Stimulated activated naive B cell treated with anti-CD40 and anti-IgM and Interleukin-4, amounts not matched to agents 10 μg/mL and 1 μg/mL and 100 μg/mL, for 72 hours (primary cell): ENCODE results near the gene TMEM221.

Experiments used
- ATAC-seq, 2 donors: fragments of 150-1000 bp; cut with Tn5 transposase; replicated peaks; 2 replicates each; pipeline ENCODE4 v1.10.0; 2021; ENCODE audit warnings: moderate library complexity in 1 of 2
- DNase-seq: peaks from one replicate; pipeline ENCODE4 v3.0.0; 2021
- H3K27ac Mint-ChIP-seq: one replicate; pipeline ENCODE4 v1.8.0; 2022; ENCODE audit warnings: mild to moderate bottlenecking, mixed read lengths
- H3K27me3 Mint-ChIP-seq, 2 donors: one replicate each; pipeline ENCODE4 v1.8.0; 2022; ENCODE audit warnings: mixed read lengths in 2 of 2
- H3K36me3 Mint-ChIP-seq, 2 donors: one replicate each; pipeline ENCODE4 v1.8.0; 2022; ENCODE audit warnings: mixed read lengths in 2 of 2, mild to moderate bottlenecking in 1 of 2
- H3K4me1 Mint-ChIP-seq, 2 donors: one replicate each; pipeline ENCODE4 v1.8.0; 2022; ENCODE audit warnings: mixed read lengths in 2 of 2, mild to moderate bottlenecking in 1 of 2
- H3K4me3 Mint-ChIP-seq, 2 donors: one replicate each; pipeline ENCODE4 v1.8.0; 2022; ENCODE audit warnings: mild to moderate bottlenecking in 2 of 2, mixed read lengths in 2 of 2, moderate library complexity in 1 of 2
- H3K9me3 Mint-ChIP-seq, 2 donors: one replicate each; pipeline ENCODE4 v1.8.0; 2022; ENCODE audit warnings: mixed read lengths in 2 of 2, mild to moderate bottlenecking in 1 of 2

TMEM221 gene

GRCh38 chr19:17415121-17415520 lies 33.3 kb downstream of the TMEM221 start:
- H3K27ac Mint-ChIP-seq = no peak overlapping the region
- DNase-seq = no peak
- H3K27me3 Mint-ChIP-seq = no peaks in the 10 kb centered on the region
- H3K4me1 Mint-ChIP-seq = peaks cover 13 to 20% of the 10 kb centered on the region in 2 donors
- H3K4me3 Mint-ChIP-seq = no peak overlapping the region
- peaks cover 30 to 45% of the 10 kb centered on the region in 2 donors for H3K36me3 Mint-ChIP-seq
- H3K9me3 Mint-ChIP-seq = no peaks in the 10 kb centered on the region
- no peak for ATAC-seq

GRCh38 chr19:17414097-17414496 lies 34.4 kb downstream of the TMEM221 start:
- ATAC-seq (no peak), DNase-seq (no peak)
- no peaks in the 10 kb centered on the region for H3K9me3 Mint-ChIP-seq
- no peak overlapping the region for H3K27ac Mint-ChIP-seq
- H3K4me3 Mint-ChIP-seq = no peak overlapping the region
- peaks cover 30 to 45% of the 10 kb centered on the region in 2 donors for H3K36me3 Mint-ChIP-seq
- H3K27me3 Mint-ChIP-seq = no peaks in the 10 kb centered on the region
- H3K4me1 Mint-ChIP-seq = peaks cover 9 to 13% of the 10 kb centered on the region in 2 donors

GRCh38 chr19:17411801-17412200 lies 36.7 kb downstream of the TMEM221 start:
- no peak overlapping the region for H3K27ac Mint-ChIP-seq
- H3K9me3 Mint-ChIP-seq = no peaks in the 10 kb centered on the region
- ATAC-seq (no peak), DNase-seq (no peak)
- peaks cover 14 to 26% of the 10 kb centered on the region in 2 donors for H3K4me1 Mint-ChIP-seq
- H3K36me3 Mint-ChIP-seq = peaks cover 23 to 42% of the 10 kb centered on the region in 2 donors
- H3K4me3 Mint-ChIP-seq = no peak overlapping the region
- no peaks in the 10 kb centered on the region for H3K27me3 Mint-ChIP-seq

GRCh38 chr19:17409990-17410389 lies 38.5 kb downstream of the TMEM221 start:
- no peaks in the 10 kb centered on the region for H3K9me3 Mint-ChIP-seq
- no peak for ATAC-seq
- H3K27ac Mint-ChIP-seq = no peak overlapping the region
- no peak overlapping the region for H3K4me3 Mint-ChIP-seq
- H3K36me3 Mint-ChIP-seq = peaks cover 16 to 32% of the 10 kb centered on the region in 2 donors
- H3K27me3 Mint-ChIP-seq = no peaks in the 10 kb centered on the region
- peaks cover 23 to 40% of the 10 kb centered on the region in 2 donors for H3K4me1 Mint-ChIP-seq
- no peak for DNase-seq

- ATAC-seq = peak; percentile 17 to 32
- no peak for DNase-seq
- H3K36me3 Mint-ChIP-seq = peaks cover 21 to 34% of the 10 kb centered on the region in 2 donors
- H3K27ac Mint-ChIP-seq = peak overlapping the region; percentile 97
- peaks cover 31 to 46% of the 10 kb centered on the region in 2 donors for H3K4me1 Mint-ChIP-seq
- peak overlapping the region; percentile 87 to 96 for H3K4me3 Mint-ChIP-seq
- H3K9me3 Mint-ChIP-seq = no peaks in the 10 kb centered on the region
- H3K27me3 Mint-ChIP-seq = no peaks in the 10 kb centered on the region
Measured at GRCh38 chr19:17406887-17407196, 41.6 kb downstream of the TMEM221 start.

GRCh38 chr19:17406046-17406886 lies 42.2 kb downstream of the TMEM221 start:
- no peaks in the 10 kb centered on the region for H3K9me3 Mint-ChIP-seq
- DNase-seq = no peak
- H3K27ac Mint-ChIP-seq = peak overlapping the region; percentile 97
- H3K27me3 Mint-ChIP-seq = no peaks in the 10 kb centered on the region
- H3K36me3 Mint-ChIP-seq = peaks cover 21 to 34% of the 10 kb centered on the region in 2 donors
- H3K4me3 Mint-ChIP-seq = peak overlapping the region; percentile 87 to 96
- ATAC-seq = peak; percentile 1 to 3
- peaks cover 34 to 46% of the 10 kb centered on the region in 2 donors for H3K4me1 Mint-ChIP-seq

GRCh38 chr19:17405250-17406045 lies 43.0 kb downstream of the TMEM221 start, which contains the start of gene BST2:
Gene BST2 (minus strand): TSS chr19:17405630. CDS start chr19:17405575, 55 bp downstream.
- H3K4me1 Mint-ChIP-seq = peaks cover 34 to 46% of the 10 kb centered on the region in 2 donors
- DNase-seq (peak; percentile 63), ATAC-seq (peak; percentile 84 to 88)
- H3K36me3 Mint-ChIP-seq = peaks cover 24 to 37% of the 10 kb centered on the region in 2 donors
- H3K27ac Mint-ChIP-seq = peak within 1 kb of the TSS; percentile 97
- H3K27me3 Mint-ChIP-seq = no peaks in the 10 kb centered on the region
- no peaks in the 10 kb centered on the region for H3K9me3 Mint-ChIP-seq
- H3K4me3 Mint-ChIP-seq = peak within 1 kb of the TSS; percentile 87 to 96

GRCh38 chr19:17404621-17405249 lies 43.7 kb downstream of the TMEM221 start:
- no peaks in the 10 kb centered on the region for H3K27me3 Mint-ChIP-seq
- H3K4me1 Mint-ChIP-seq = peaks cover 34 to 46% of the 10 kb centered on the region in 2 donors
- H3K9me3 Mint-ChIP-seq = no peaks in the 10 kb centered on the region
- H3K4me3 Mint-ChIP-seq = peak overlapping the region; percentile 87 to 96
- ATAC-seq = peak in 1 of 2 donors; percentile 3
- no peak for DNase-seq
- peak overlapping the region; percentile 97 for H3K27ac Mint-ChIP-seq
- H3K36me3 Mint-ChIP-seq = peaks cover 25 to 38% of the 10 kb centered on the region in 2 donors

- Mint-ChIP-seq H3K4me3 (peak overlapping the region; percentile 87 to 96), H3K9me3 (no peaks in the 10 kb centered on the region), H3K27ac (peak overlapping the region; percentile 97), H3K36me3 (peaks cover 25 to 40% of the 10 kb centered on the region in 2 donors), H3K4me1 (peaks cover 34 to 46% of the 10 kb centered on the region in 2 donors), H3K27me3 (no peaks in the 10 kb centered on the region)
- ATAC-seq (no peak), DNase-seq (no peak)
Measured at GRCh38 chr19:17404015-17404414, 44.5 kb downstream of the TMEM221 start.

- Mint-ChIP-seq H3K4me3 (peak overlapping the region; percentile 87 to 96), H3K9me3 (no peaks in the 10 kb centered on the region), H3K36me3 (peaks cover 28 to 45% of the 10 kb centered on the region in 2 donors), H3K27ac (peak overlapping the region; percentile 59), H3K4me1 (peaks cover 36 to 46% of the 10 kb centered on the region in 2 donors), H3K27me3 (no peaks in the 10 kb centered on the region)
- DNase-seq (no peak), ATAC-seq (no peak)
Measured at GRCh38 chr19:17402982-17403855, 45.2 kb downstream of the TMEM221 start.

- peaks cover 27 to 31% of the 10 kb centered on the region in 2 donors for H3K4me1 Mint-ChIP-seq
- no peaks in the 10 kb centered on the region for H3K9me3 Mint-ChIP-seq
- ATAC-seq = no peak
- DNase-seq = no peak
- peak overlapping the region in 1 of 2 donors; percentile 1 for H3K4me3 Mint-ChIP-seq
- H3K27ac Mint-ChIP-seq = no peak overlapping the region
- H3K27me3 Mint-ChIP-seq = no peaks in the 10 kb centered on the region
- H3K36me3 Mint-ChIP-seq = peaks cover 33 to 49% of the 10 kb centered on the region in 2 donors
Measured at GRCh38 chr19:17401628-17402027, 46.8 kb downstream of the TMEM221 start.

- Mint-ChIP-seq H3K36me3 (peaks cover 29 to 49% of the 10 kb centered on the region in 2 donors), H3K9me3 (no peaks in the 10 kb centered on the region), H3K4me3 (no peak overlapping the region), H3K27me3 (no peaks in the 10 kb centered on the region), H3K4me1 (peaks cover 19 to 21% of the 10 kb centered on the region in 2 donors), H3K27ac (no peak overlapping the region)
- DNase-seq (no peak), ATAC-seq (no peak)
Measured at GRCh38 chr19:17398902-17399527, 49.5 kb downstream of the TMEM221 start.

- H3K4me1 Mint-ChIP-seq = peaks cover 21 to 28% of the 10 kb centered on the region in 2 donors
- DNase-seq (peak; percentile 51), ATAC-seq (peak; percentile 22 to 30)
- peak overlapping the region; percentile 61 for H3K27ac Mint-ChIP-seq
- H3K9me3 Mint-ChIP-seq = no peaks in the 10 kb centered on the region
- H3K4me3 Mint-ChIP-seq = peak overlapping the region; percentile 14 to 46
- H3K36me3 Mint-ChIP-seq = peaks cover 8 to 23% of the 10 kb centered on the region in 2 donors
- peaks cover 4 to 6% of the 10 kb centered on the region in 2 donors for H3K27me3 Mint-ChIP-seq
Measured at GRCh38 chr19:17394891-17395415, 53.5 kb downstream of the TMEM221 start.
